ENCODE results near the gene BATF2.

- TF ChIP-seq CTCF (IDR thresholded peaks at IDR 0.05): no peak
- no peak for TF ChIP-seq POLR2AphosphoS5 (IDR thresholded peaks at IDR 0.05; ENCODE audit: insufficient read depth in 1 of 2, low read depth in 1 of 2)
Measured at GRCh38 chr11:65003282-65003681, 6.5 kb upstream of the BATF2 start.

All from vagina (tissue), 2 donors.